NCI-H187 (cell line): ENCODE results near the gene IL1F10.

Experiments used
- DNase-seq, 2 experiments: peaks; one replicate each; lab custom pipeline; 2025; lab: John Stamatoyannopoulos, UW

The IL1F10 gene

DNA sequence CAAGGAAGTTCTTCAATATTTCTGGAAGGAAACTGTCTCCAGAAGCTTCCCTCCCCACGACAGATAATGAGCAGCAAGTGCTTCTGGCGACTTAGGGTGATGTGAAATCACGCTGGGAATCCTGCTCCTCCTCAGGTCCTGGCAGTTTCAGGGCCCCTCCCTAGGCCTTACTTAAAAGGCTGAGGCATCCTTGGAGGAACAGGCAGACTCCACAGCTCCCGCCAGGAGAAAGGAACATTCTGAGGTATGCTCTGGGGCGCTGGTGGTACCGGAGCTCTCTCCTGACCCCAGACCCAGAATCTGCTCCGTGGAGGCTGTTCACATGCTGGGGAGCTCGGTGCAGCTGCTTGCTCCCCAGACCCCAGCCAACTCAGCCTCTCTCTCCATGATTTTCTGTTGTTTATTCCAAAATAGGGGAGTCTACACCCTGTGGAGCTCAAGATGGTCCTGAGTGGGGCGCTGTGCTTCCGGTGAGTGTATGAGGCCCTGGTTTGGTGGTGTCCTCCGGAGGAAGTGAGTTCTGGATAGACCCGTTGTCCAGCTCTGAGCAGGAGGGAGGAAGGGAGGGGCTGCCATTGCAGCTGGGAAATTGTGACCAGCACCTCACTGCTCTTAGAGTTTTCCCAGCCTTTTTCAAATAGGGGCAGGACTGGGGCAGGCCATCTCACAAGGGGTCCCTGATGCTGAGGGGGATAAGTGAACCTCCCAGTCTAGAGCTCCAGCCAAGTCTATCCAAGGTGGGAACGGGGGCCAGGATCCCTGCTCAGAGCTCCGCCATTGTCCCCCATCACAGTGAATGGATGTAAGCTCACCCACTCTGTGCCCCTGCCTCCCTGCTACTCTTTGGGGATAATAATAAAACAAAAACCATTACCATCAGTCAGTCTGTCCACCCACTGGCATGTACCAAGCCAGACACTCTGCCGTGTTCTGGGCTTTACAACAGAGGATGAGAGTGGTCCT lies 8.5 kb upstream of the IL1F10 start, which contains the start of gene IL36RN:
Gene IL36RN, plus strand, starts transcription at position 201 of the 963 bp plus-strand sequence. Its CDS starts 241 bp downstream, at position 442.
- no peak for DNase-seq

GRCh38 chr2:113060396-113060795 lies 7.4 kb upstream of the IL1F10 start:
- no peak for DNase-seq

DNA sequence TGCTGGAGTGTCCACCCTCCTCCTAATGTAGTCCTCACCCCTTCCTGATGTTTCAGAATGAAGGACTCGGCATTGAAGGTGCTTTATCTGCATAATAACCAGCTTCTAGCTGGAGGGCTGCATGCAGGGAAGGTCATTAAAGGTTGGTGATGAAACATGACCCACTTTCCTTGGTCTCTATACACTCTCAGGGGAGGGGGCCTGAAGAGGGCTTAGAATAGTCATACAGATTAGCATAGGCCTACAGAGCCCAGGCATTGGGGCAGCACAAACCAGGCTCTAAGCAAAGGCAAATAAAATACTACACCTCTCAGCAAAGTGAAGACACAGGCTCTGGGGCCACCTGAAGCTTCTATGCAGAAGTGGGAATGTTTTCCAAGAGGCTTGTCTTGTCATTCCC lies 7.0 kb upstream of the IL1F10 start:
- no peak for DNase-seq

GRCh38 chr2:113061241-113061640 lies 6.5 kb upstream of the IL1F10 start:
- no peak for DNase-seq

GRCh38 chr2:113061896-113062770 lies 5.6 kb upstream of the IL1F10 start:
- DNase-seq: no peak

- DNase-seq: no peak
Observed at GRCh38 chr2:113064281-113064680, 3.5 kb upstream of the IL1F10 start.

- DNase-seq: no peak
Observed at GRCh38 chr2:113064898-113065297, 2.9 kb upstream of the IL1F10 start.

- DNase-seq: no peak
Observed at GRCh38 chr2:113068249-113068648, 479 bp downstream of the IL1F10 start.

- DNase-seq: no peak
Observed at GRCh38 chr2:113068706-113069485, 1.1 kb downstream of the IL1F10 start.

DNA sequence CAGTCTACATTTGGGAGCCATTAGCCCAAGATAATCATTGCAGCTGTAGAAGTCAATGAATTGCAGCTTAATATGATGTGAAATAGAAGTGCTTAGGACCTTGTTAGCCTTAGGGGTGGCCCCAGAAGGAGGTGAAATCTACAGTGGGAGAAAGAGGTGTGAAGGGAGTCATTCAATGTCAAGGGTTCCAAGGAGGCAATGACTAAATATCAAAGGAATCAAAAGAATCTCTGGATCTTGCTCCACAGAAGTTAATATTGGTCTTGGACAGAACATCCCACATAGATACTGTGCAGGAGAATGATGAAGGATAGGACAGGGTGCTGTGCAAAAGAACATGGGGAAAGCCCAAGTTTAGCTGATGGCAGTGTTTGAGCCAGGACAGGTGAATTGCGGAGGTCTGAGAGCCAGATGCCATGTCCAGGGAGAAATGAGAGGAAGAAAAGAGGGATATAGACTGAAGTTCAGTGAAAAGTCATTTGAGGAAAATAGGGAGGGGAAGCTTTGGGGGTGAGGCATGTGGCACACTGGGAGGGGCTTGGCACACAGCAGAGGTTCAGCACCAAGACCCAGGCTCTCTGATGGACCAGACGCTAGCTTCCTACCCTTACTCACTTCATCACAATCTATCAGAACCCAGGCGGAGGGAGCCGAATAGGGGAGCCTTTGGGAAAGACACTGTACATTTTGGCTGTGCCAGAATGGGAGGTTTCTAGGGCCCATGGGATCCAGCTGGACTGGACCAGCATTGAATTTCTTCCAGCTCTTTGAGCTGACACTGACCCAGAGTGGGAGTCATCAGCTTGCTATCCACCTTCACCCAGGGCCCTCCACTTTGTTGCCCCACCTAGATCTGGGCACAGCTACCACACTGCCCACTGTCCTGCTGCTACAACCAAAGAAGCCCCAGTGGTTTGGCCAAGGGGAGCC lies 2.2 kb downstream of the IL1F10 start:
- no peak for DNase-seq

- no peak for DNase-seq
Observed at GRCh38 chr2:113070606-113070975, 2.8 kb downstream of the IL1F10 start.

DNA sequence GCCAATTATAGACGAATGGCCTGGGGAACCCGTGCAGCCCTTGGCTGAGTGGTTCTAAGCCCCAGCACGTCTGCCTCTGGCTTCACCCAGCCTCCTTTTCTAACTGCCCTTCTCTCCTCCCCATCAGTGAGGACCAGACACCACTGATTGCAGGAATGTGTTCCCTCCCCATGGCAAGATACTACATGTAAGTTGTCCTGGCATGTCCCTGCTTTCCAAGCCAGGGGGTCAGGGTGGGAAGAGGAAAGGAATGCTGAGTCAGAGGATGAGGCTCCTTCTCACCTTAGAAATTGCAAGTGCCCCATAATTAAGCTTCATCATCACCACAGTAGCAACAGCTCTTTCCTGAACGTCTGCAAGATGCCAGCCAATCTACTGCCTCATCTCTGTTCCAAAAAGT lies 4.8 kb downstream of the IL1F10 start:
- DNase-seq: no peak

- no peak for DNase-seq
Observed at GRCh38 chr2:113073325-113073834, 5.6 kb downstream of the IL1F10 start.

DNA sequence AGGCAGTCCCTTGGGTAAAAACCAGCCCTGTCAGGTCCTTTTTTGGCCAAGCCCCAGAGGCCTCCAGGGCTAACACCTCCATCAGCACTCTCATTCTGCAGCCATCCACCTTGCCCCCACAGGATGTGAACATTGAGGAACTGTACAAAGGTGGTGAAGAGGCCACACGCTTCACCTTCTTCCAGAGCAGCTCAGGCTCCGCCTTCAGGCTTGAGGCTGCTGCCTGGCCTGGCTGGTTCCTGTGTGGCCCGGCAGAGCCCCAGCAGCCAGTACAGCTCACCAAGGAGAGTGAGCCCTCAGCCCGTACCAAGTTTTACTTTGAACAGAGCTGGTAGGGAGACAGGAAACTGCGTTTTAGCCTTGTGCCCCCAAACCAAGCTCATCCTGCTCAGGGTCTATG lies 7.3 kb downstream of the IL1F10 start:
- DNase-seq: no peak

GRCh38 chr2:113075600-113075999 lies 7.8 kb downstream of the IL1F10 start:
- DNase-seq: no peak

GRCh38 chr2:113076954-113077669 lies 9.3 kb downstream of the IL1F10 start:
- DNase-seq: no peak

GRCh38 chr2:113077921-113078320 lies 10.2 kb downstream of the IL1F10 start:
- no peak for DNase-seq

- no peak for DNase-seq
Observed at GRCh38 chr2:113078350-113078839, 10.6 kb downstream of the IL1F10 start.

DNA sequence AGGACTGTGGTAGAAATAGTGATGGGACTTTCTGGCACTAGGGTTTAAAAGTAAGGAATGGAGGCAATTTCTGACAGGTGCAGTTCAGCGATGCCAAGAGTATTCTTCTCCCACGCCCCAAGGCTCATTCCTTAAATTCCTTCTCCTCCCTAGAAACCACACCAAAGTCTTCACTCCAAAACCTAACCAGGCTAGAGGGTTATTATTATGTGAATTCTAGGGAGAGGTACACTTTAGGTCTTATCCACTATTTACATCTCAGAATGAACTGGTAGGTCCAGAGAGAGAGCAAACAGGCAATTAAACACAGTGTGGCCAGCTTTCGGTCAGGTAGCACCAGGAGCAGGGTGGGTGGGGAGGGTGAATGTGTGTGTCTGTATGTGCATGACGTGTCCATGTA lies 11.4 kb downstream of the IL1F10 start:
- no peak for DNase-seq

GRCh38 chr2:113080134-113080533 lies 12.4 kb downstream of the IL1F10 start:
- no peak for DNase-seq
